ENCODE measurements around the gene ENPEP.
"Not testable (repeated sequence)": the region's sequence is repeated elsewhere in the genome, so short reads cannot be mapped to it uniquely, and the experiment has no call there.

Gene ENPEP

GRCh38 chr4:110475881-110476818 lies at the start of gene ENPEP:
ENPEP (plus strand) TSS chr4:110476155; CDS start chr4:110476415, 260 bp downstream.
- Histone ChIP-seq H3K4me3 (ENCODE audit: low read depth in 1 of 2, low read length in 1 of 2) (no peak within 1 kb of the TSS), H3K36me3 (no peaks in the 10 kb centered on the region), H3K9me3 (no peaks in the 10 kb centered on the region), H3K27ac (no peak within 1 kb of the TSS), H3K27me3 (peaks cover 14% of the 10 kb centered on the region), H3K4me1 (ENCODE audit: control insufficient read depth in 1 of 2, insufficient read depth in 1 of 2, low read depth in 1 of 2, low read length in 1 of 2) (no peaks in the 10 kb centered on the region)
- TF ChIP-seq CTCF (IDR thresholded peaks at IDR 0.05): no peak

GRCh38 chr4:110431805-110432204 lies 44.1 kb upstream of the ENPEP start:
- not testable (repeated sequence) for H3K36me3 ChIP-seq; H3K27me3 ChIP-seq; H3K4me1 ChIP-seq (ENCODE audit: control insufficient read depth in 1 of 2, insufficient read depth in 1 of 2, low read depth in 1 of 2, low read length in 1 of 2); H3K9me3 ChIP-seq; H3K4me3 ChIP-seq (ENCODE audit: low read depth in 1 of 2, low read length in 1 of 2); H3K27ac ChIP-seq

GRCh38 chr4:110437292-110437691 lies 38.7 kb upstream of the ENPEP start:
- H3K4me1 ChIP-seq (ENCODE audit: control insufficient read depth in 1 of 2, insufficient read depth in 1 of 2, low read depth in 1 of 2, low read length in 1 of 2); H3K36me3 ChIP-seq; H3K9me3 ChIP-seq; H3K4me3 ChIP-seq (ENCODE audit: low read depth in 1 of 2, low read length in 1 of 2); H3K27me3 ChIP-seq; H3K27ac ChIP-seq: not testable (repeated sequence)

- H3K4me3 ChIP-seq (ENCODE audit: low read depth in 1 of 2, low read length in 1 of 2); H3K36me3 ChIP-seq; H3K4me1 ChIP-seq (ENCODE audit: control insufficient read depth in 1 of 2, insufficient read depth in 1 of 2, low read depth in 1 of 2, low read length in 1 of 2): not testable (repeated sequence)
Measured at GRCh38 chr4:110439209-110439608, 36.7 kb upstream of the ENPEP start.

GRCh38 chr4:110442309-110442708 lies 33.6 kb upstream of the ENPEP start:
- TF ChIP-seq CTCF (IDR thresholded peaks at IDR 0.05): no peak
- Histone ChIP-seq H3K9me3 (no peaks in the 10 kb centered on the region), H3K36me3 (no peaks in the 10 kb centered on the region), H3K27me3 (peaks cover 3% of the 10 kb centered on the region), H3K4me3 (ENCODE audit: low read depth in 1 of 2, low read length in 1 of 2) (no peak overlapping the region), H3K4me1 (ENCODE audit: control insufficient read depth in 1 of 2, insufficient read depth in 1 of 2, low read depth in 1 of 2, low read length in 1 of 2) (no peaks in the 10 kb centered on the region), H3K27ac (no peak overlapping the region)

More at GRCh38 chr4:110439209-110439608, 36.7 kb upstream of the ENPEP start:
- not testable (repeated sequence) for H3K27ac ChIP-seq, H3K9me3 ChIP-seq, H3K27me3 ChIP-seq

- no peaks in the 10 kb centered on the region for H3K9me3 ChIP-seq
- no peaks in the 10 kb centered on the region for H3K36me3 ChIP-seq
- peaks cover 3% of the 10 kb centered on the region for H3K27me3 ChIP-seq
- no peaks in the 10 kb centered on the region for H3K4me1 ChIP-seq (ENCODE audit: control insufficient read depth in 1 of 2, insufficient read depth in 1 of 2, low read depth in 1 of 2, low read length in 1 of 2)
- H3K27ac ChIP-seq: no peak overlapping the region
- no peak for TF ChIP-seq CTCF (IDR thresholded peaks at IDR 0.05)
- H3K4me3 ChIP-seq (ENCODE audit: low read depth in 1 of 2, low read length in 1 of 2): no peak overlapping the region
Measured at GRCh38 chr4:110442788-110443187, 33.2 kb upstream of the ENPEP start.

- Histone ChIP-seq H3K9me3 (no peaks in the 10 kb centered on the region), H3K4me3 (ENCODE audit: low read depth in 1 of 2, low read length in 1 of 2) (no peak overlapping the region), H3K27me3 (no peaks in the 10 kb centered on the region), H3K36me3 (no peaks in the 10 kb centered on the region), H3K27ac (no peak overlapping the region), H3K4me1 (ENCODE audit: control insufficient read depth in 1 of 2, insufficient read depth in 1 of 2, low read depth in 1 of 2, low read length in 1 of 2) (no peaks in the 10 kb centered on the region)
- no peak for TF ChIP-seq CTCF (IDR thresholded peaks at IDR 0.05)
Measured at GRCh38 chr4:110449947-110450346, 26.0 kb upstream of the ENPEP start.
